ENCODE data around the gene ZNF790. TPM values are rescaled to one million over a fixed set of nuclear protein-coding genes. Genes with fewer than 3 reads are reported as not detected.

Gene ZNF790
- total and polyA plus RNA-seq, 2 of the 13 experiments (the other 11 are each of a cell fraction or from before 2014, with no cell fraction given), result 1.3 to 5.3 TPM

DNA sequence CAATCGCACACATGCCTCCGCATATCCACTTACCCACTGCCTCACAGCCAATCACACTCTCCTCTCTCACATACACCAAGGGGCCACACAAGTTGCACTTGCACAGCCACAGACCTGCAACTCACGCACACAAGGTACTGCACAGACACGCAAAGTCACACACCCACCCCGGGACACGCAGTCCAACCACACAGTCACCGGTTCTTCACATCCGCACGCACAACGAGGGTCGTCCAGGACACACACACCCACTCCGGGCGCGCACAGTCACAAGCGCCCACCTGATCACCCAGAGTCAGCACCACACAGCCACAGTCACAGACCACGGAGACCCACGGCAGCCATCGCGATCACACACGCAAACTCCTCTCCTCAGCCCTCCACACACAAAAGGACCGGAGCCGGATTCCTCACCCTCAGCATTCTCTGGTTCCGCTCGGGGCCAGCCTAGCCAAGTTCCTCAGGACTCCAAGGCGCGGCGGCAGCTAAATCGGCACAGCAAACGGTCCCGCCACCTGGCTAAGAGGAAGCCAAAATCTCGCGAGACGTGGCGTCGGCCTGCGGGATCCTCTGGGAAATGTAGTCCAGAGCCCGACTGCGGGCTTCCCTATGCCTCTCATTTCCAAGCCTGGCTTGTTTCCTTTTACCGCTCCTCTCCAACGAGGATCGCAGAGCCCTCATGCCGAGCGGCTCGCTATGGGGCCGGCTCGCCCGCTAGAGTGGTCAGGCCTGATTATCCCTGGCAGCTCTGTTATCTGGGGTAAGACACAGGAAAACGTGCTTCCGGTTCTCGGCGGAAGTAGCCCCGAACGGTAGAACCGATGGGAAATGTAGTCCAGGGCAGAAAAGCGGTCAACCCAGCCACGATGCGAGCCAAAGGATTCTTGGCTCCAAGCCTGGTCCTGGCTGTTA is 65.6 kb downstream of the ZNF790 start, which contains the start of gene ZNF850 (continued):
- TF ChIP-seq ZNF430 (CRISPR knock-in tag; IDR thresholded peaks at IDR 0.05) (no peak; the same call in 1 of the 2 replicates), ELF3 (CRISPR knock-in tag; IDR thresholded peaks at IDR 0.05) (no peak), NFE2 (CRISPR knock-in tag; IDR thresholded peaks at IDR 0.05) (no peak), THAP8 (CRISPR knock-in tag; IDR thresholded peaks at IDR 0.05; ENCODE audit: borderline replicate concordance) (no peak), ZNF672 (CRISPR knock-in tag; IDR thresholded peaks at IDR 0.05) (no peak), U2AF2 (IDR thresholded peaks at IDR 0.05; ENCODE audit: low read depth, low read length) (no peak), RBM39 (IDR thresholded peaks at IDR 0.05; ENCODE audit: low read depth, low read length, poor library complexity, severe bottlenecking) (no peak), ETV6 (CRISPR knock-in tag; conservative IDR thresholded peaks at IDR 0.05) (no peak), ZNF605 (CRISPR knock-in tag; IDR thresholded peaks at IDR 0.05) (no peak), MAFK (conservative IDR thresholded peaks at IDR 0.05 in 1 of 2, IDR thresholded peaks at IDR 0.05 in 1 of 2; ENCODE audit: low read length in 2 of 2) (no peak), MEIS2 (CRISPR knock-in tag; IDR thresholded peaks at IDR 0.05) (no peak), NCOR1 (IDR thresholded peaks at IDR 0.05; ENCODE audit: borderline replicate concordance, low read length) (no peak), KDM3A (CRISPR knock-in tag; IDR thresholded peaks at IDR 0.05; ENCODE audit: low read depth) (peak; percentile 48; the same call in 1 of the 2 replicates), NAIF1 (CRISPR knock-in tag; IDR thresholded peaks at IDR 0.05; ENCODE audit: borderline replicate concordance) (no peak), JUN (CRISPR knock-in tag; IDR thresholded peaks at IDR 0.05) (no peak), ZNF329 (CRISPR knock-in tag; IDR thresholded peaks at IDR 0.05; ENCODE audit: low read depth) (no peak), ZFP62 (CRISPR knock-in tag; IDR thresholded peaks at IDR 0.05) (no peak), FOSL2 (CRISPR knock-in tag; IDR thresholded peaks at IDR 0.05) (no peak), ZNF589 (CRISPR knock-in tag; conservative IDR thresholded peaks at IDR 0.05) (0 out of 2 replicates have a peak, but pooled peaks have one; percentile 36), ZMYM2 (CRISPR knock-in tag; IDR thresholded peaks at IDR 0.05) (no peak), ZNF780A (CRISPR knock-in tag; IDR thresholded peaks at IDR 0.05) (no peak), SMAD1 (CRISPR knock-in tag; IDR thresholded peaks at IDR 0.05; ENCODE audit: borderline replicate concordance, low read depth) (no peak), MED8 (CRISPR knock-in tag; IDR thresholded peaks at IDR 0.05; ENCODE audit: insufficient replicate concordance) (peak; percentile 65)
- TF ChIP-seq, protein P1, sequence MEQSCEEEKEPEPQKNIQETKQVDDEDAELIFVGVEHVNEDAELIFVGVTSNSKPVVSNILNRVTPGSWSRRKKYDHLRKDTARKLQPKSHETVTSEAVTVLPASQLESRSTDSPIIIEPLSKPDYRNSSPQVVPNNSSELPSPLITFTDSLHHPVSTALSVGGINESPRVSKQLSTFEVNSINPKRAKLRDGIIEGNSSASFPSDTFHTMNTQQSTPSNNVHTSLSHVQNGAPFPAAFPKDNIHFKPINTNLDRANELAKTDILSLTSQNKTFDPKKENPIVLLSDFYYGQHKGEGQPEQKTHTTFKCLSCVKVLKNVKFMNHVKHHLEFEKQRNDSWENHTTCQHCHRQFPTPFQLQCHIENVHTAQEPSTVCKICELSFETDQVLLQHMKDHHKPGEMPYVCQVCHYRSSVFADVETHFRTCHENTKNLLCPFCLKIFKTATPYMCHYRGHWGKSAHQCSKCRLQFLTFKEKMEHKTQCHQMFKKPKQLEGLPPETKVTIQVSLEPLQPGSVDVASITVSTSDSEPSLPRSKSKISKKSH (CRISPR knock-in tag; IDR thresholded peaks at IDR 0.05; ENCODE audit: borderline replicate concordance), result no peak; the same call in 1 of the 2 replicates
- TF ChIP-seq, protein P2, sequence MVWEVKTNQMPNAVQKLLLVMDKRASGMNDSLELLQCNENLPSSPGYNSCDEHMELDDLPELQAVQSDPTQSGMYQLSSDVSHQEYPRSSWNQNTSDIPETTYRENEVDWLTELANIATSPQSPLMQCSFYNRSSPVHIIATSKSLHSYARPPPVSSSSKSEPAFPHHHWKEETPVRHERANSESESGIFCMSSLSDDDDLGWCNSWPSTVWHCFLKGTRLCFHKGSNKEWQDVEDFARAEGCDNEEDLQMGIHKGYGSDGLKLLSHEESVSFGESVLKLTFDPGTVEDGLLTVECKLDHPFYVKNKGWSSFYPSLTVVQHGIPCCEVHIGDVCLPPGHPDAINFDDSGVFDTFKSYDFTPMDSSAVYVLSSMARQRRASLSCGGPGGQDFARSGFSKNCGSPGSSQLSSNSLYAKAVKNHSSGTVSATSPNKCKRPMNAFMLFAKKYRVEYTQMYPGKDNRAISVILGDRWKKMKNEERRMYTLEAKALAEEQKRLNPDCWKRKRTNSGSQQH (CRISPR knock-in tag; IDR thresholded peaks at IDR 0.05; ENCODE audit: low read depth), result 0 out of 2 replicates have a peak, but pooled peaks have one; percentile 59
- TF ChIP-seq, protein P3, sequence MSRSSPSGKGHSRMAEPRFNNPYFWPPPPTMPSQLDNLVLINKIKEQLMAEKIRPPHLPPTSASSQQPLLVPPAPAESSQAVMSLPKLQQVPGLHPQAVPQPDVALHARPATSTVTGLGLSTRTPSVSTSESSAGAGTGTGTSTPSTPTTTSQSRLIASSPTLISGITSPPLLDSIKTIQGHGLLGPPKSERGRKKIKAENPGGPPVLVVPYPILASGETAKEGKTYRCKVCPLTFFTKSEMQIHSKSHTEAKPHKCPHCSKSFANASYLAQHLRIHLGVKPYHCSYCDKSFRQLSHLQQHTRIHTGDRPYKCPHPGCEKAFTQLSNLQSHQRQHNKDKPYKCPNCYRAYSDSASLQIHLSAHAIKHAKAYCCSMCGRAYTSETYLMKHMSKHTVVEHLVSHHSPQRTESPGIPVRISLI (CRISPR knock-in tag; IDR thresholded peaks at IDR 0.05; ENCODE audit: borderline replicate concordance), result no peak
